ENCODE measurements around the gene GPR82. TPM values are rescaled to one million over a fixed set of nuclear protein-coding genes. Genes with fewer than 3 reads are reported as not detected.

The GPR82 gene
- total and polyA plus RNA-seq, 2 donors (not counting 1 experiment from before 2014, with no cell fraction given), result not detected

- POLR2A ChIA-PET, result no interaction called here
- no CpG with 5 or more reads among the region's 3 CpGs for WGBS (ENCODE audit: insufficient coverage)
- no peak for TF ChIP-seq EZH2 (IDR thresholded peaks at IDR 0.05; ENCODE audit: borderline replicate concordance, insufficient read depth, low read depth, low read length, poor library complexity, severe bottlenecking)
- TF ChIP-seq, protein P1, sequence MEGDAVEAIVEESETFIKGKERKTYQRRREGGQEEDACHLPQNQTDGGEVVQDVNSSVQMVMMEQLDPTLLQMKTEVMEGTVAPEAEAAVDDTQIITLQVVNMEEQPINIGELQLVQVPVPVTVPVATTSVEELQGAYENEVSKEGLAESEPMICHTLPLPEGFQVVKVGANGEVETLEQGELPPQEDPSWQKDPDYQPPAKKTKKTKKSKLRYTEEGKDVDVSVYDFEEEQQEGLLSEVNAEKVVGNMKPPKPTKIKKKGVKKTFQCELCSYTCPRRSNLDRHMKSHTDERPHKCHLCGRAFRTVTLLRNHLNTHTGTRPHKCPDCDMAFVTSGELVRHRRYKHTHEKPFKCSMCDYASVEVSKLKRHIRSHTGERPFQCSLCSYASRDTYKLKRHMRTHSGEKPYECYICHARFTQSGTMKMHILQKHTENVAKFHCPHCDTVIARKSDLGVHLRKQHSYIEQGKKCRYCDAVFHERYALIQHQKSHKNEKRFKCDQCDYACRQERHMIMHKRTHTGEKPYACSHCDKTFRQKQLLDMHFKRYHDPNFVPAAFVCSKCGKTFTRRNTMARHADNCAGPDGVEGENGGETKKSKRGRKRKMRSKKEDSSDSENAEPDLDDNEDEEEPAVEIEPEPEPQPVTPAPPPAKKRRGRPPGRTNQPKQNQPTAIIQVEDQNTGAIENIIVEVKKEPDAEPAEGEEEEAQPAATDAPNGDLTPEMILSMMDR (IDR thresholded peaks at IDR 0.05), result no peak
- Mint-ChIP-seq H3K4me1 (peaks cover 3% of the 10 kb centered on the region), H3K27me3 (no peaks in the 10 kb centered on the region), H3K27ac (no peak overlapping the region), H3K4me3 (no peak overlapping the region), H3K9me3 (ENCODE audit: insufficient read depth) (no peaks in the 10 kb centered on the region)
- Histone ChIP-seq H3K36me3 (replicated peaks in 1 of 2; ENCODE audit: control extremely low read depth in 1 of 2, control insufficient read depth in 1 of 2, extremely low read depth in 1 of 2, insufficient read depth in 2 of 2, low read length in 1 of 2) (no peaks in the 10 kb centered on the region), H3K27me3 (replicated peaks in 1 of 4; ENCODE audit: control extremely low read depth in 1 of 4, control insufficient read depth in 3 of 4, insufficient read depth in 4 of 4, low read length in 3 of 4) (no peaks in the 10 kb centered on the region), H3K9me3 (ENCODE audit: control extremely low read depth in 1 of 3, control insufficient read depth in 2 of 3, insufficient read depth in 1 of 3, low read length in 2 of 3) (no peaks in the 10 kb centered on the region), H3K4me1 (ENCODE audit: control insufficient read depth in 2 of 2, insufficient read depth in 2 of 2, low read length in 2 of 2) (no peaks in the 10 kb centered on the region), H3K4me3 (ENCODE audit: control extremely low read depth in 1 of 5, extremely low read depth in 1 of 5, insufficient read depth in 1 of 5, low read depth in 2 of 5, low read length in 4 of 5) (no peak overlapping the region), H3K9ac (ENCODE audit: low read length) (no peak overlapping the region), H3K79me2 (ENCODE audit: control insufficient read depth, insufficient read depth, low read length) (no peaks in the 10 kb centered on the region), H4K20me1 (ENCODE audit: control insufficient read depth, insufficient read depth, low read length, poor library complexity, severe bottlenecking) (no peaks in the 10 kb centered on the region), H3K4me2 (replicated peaks; ENCODE audit: low read depth, low read length, poor library complexity, severe bottlenecking) (no peak overlapping the region), H2AFZ (ENCODE audit: insufficient read depth, low read depth, low read length, poor library complexity, severe bottlenecking) (no peak overlapping the region), H3K27ac (ENCODE audit: low read length in 2 of 2) (no peak overlapping the region)
- CTCF ChIA-PET, result interaction anchor here (1.4 to 3.7 kb wide), 4 partner anchors 67 to 1796 kb away, joined by 3 to 42 read pairs (median 6); no protein-coding TSS in a partner anchor
- ATAC-seq (ENCODE audit: low read depth), result no peak
- intact Hi-C loops (cut with micrococcal nuclease), result no loop called here
- DNase-seq, result no peak
Measured at GRCh38 chrX:41761169-41761568, 37.2 kb downstream of the GPR82 start.

DNA sequence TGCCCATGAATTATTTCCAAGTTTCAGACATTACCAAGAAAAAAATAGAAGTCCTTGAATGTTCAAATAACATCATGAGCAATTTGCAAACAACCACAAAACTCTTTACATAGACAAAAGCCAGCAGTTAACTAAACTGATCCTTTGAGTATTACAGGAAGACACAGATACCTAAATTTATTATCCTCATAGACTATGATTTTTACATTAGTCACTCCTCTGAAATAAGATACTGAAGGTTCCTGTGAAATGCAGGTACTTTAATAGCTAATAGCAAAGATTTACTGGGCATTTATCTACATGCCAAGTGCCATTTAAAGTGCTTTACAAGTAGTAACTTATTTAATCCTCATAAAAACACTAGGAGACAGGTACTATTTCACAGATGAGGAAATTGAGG, 37.7 kb downstream of the GPR82 start:
- Histone ChIP-seq H3K27ac (ENCODE audit: low read length in 2 of 2) (no peak overlapping the region), H3K4me2 (replicated peaks; ENCODE audit: low read depth, low read length, poor library complexity, severe bottlenecking) (no peak overlapping the region), H3K27me3 (replicated peaks in 1 of 4; ENCODE audit: control extremely low read depth in 1 of 4, control insufficient read depth in 3 of 4, insufficient read depth in 4 of 4, low read length in 3 of 4) (no peaks in the 10 kb centered on the region), H3K4me3 (ENCODE audit: control extremely low read depth in 1 of 5, extremely low read depth in 1 of 5, insufficient read depth in 1 of 5, low read depth in 2 of 5, low read length in 4 of 5) (no peak overlapping the region), H3K36me3 (replicated peaks in 1 of 2; ENCODE audit: control extremely low read depth in 1 of 2, control insufficient read depth in 1 of 2, extremely low read depth in 1 of 2, insufficient read depth in 2 of 2, low read length in 1 of 2) (no peaks in the 10 kb centered on the region), H3K9me3 (ENCODE audit: control extremely low read depth in 1 of 3, control insufficient read depth in 2 of 3, insufficient read depth in 1 of 3, low read length in 2 of 3) (no peaks in the 10 kb centered on the region), H4K20me1 (ENCODE audit: control insufficient read depth, insufficient read depth, low read length, poor library complexity, severe bottlenecking) (no peaks in the 10 kb centered on the region), H3K79me2 (ENCODE audit: control insufficient read depth, insufficient read depth, low read length) (no peaks in the 10 kb centered on the region), H2AFZ (ENCODE audit: insufficient read depth, low read depth, low read length, poor library complexity, severe bottlenecking) (no peak overlapping the region), H3K4me1 (ENCODE audit: control insufficient read depth in 2 of 2, insufficient read depth in 2 of 2, low read length in 2 of 2) (no peaks in the 10 kb centered on the region), H3K9ac (ENCODE audit: low read length) (no peak overlapping the region)
- Mint-ChIP-seq H3K27me3 (no peaks in the 10 kb centered on the region), H3K27ac (no peak overlapping the region), H3K4me3 (no peak overlapping the region), H3K9me3 (ENCODE audit: insufficient read depth) (no peaks in the 10 kb centered on the region), H3K4me1 (peaks cover 3% of the 10 kb centered on the region)
- TF ChIP-seq, protein P1 (IDR thresholded peaks at IDR 0.05), result no peak
- no peak for TF ChIP-seq EZH2 (IDR thresholded peaks at IDR 0.05; ENCODE audit: borderline replicate concordance, insufficient read depth, low read depth, low read length, poor library complexity, severe bottlenecking)
- intact Hi-C loops (cut with micrococcal nuclease), result no loop called here
- DNase-seq, result no peak
- ChIA-PET CTCF (interaction anchor here (1.4 to 2.2 kb wide), 2 partner anchors 68 to 201 kb away, joined by 3 to 10 read pairs; no protein-coding TSS in a partner anchor), POLR2A (no interaction called here)
- no peak for ATAC-seq (ENCODE audit: low read depth)

Data from B cell (primary cell).